Endothelial cell of umbilical vein (primary cell): ENCODE results near the gene CACNA1C. TPM values are rescaled to one million over a fixed set of nuclear protein-coding genes. Genes with fewer than 3 reads are reported as not detected.

Experiments used
- BruUV-seq: library from RNA; stranded (reverse); fragments of 400-500 nt; replicated peaks from 2 replicates; lab custom pipeline; 2021; lab: Mats Ljungman, UMichigan
- CTCF ChIA-PET: fragments of 300-600, 350-600 bp; sonication (Branson Sonifier 250); formaldehyde crosslinking; loops from one replicate; lab custom pipeline; 2021; ENCODE audit warnings: antibody characterized with exemption, inconsistent platforms; lab: Charles Lee
- POLR2A ChIA-PET: fragments of 300-600, 350-600 bp; sonication (Branson Sonifier 250); formaldehyde crosslinking; loops from one replicate; lab custom pipeline; 2021; ENCODE audit warnings: antibody characterized with exemption, inconsistent platforms; lab: Charles Lee
- DNase-seq: peaks from one replicate; pipeline ENCODE4 v3.0.0-alpha.2; 2011; ENCODE audit warnings: low read depth, low spot score
- FAIRE-seq: peaks from 2 replicates; lab custom pipeline; 2011; peaks lifted over from hg19 to GRCh38; lab: Jason Lieb, UNC
- H2AFZ ChIP-seq: 2 replicates; pipeline ENCODE4 v1.6.0; 2012; ENCODE audit warnings: low read depth, low read length, control low read depth, inconsistent platforms
- H3K27ac ChIP-seq: 2 replicates; pipeline ENCODE4 v1.5.1; 2011; ENCODE audit warnings: low read depth, mild to moderate bottlenecking, control low read depth, low read length, moderate library complexity; ENCODE audit not compliant: insufficient read depth
- H3K27me3 ChIP-seq, 2 experiments: 2 replicates each; pipeline versions ENCODE4 v1.6.0 to v1.6.1; 2011; ENCODE audit warnings: low read length in 2 of 2, mixed read lengths in 1 of 2; ENCODE audit not compliant: control insufficient read depth in 2 of 2, insufficient read depth in 2 of 2
- H3K36me3 ChIP-seq, 2 experiments: 2 replicates in 1 of 2; 3 replicates in 1 of 2; pipeline ENCODE4 v1.5.1; 2011; ENCODE audit warnings: low read length in 2 of 2, mild to moderate bottlenecking in 1 of 2, moderate library complexity in 1 of 2; ENCODE audit not compliant: control insufficient read depth in 2 of 2, insufficient read depth in 2 of 2; ENCODE audit errors: extremely low read depth in 1 of 2
- H3K4me1 ChIP-seq: 3 replicates; pipeline ENCODE4 v1.5.1; 2011; ENCODE audit warnings: mild to moderate bottlenecking, low read length; ENCODE audit not compliant: control insufficient read depth, insufficient read depth; ENCODE audit errors: extremely low read depth
- H3K4me2 ChIP-seq: 2 replicates; pipeline ENCODE4 v1.6.1; 2011; ENCODE audit warnings: low read length, control low read depth, mixed read lengths; ENCODE audit not compliant: insufficient read depth
- H3K4me3 ChIP-seq, 3 experiments: fragments of 200-600 bp in 1 of 3; sonication (generic), shearing (Covaris generic) in 1 of 3; replicated peaks in 1 of 3; 2 replicates each; pipeline ENCODE4 v1.5.1; 2011 to 2016; ENCODE audit warnings: control low read depth in 3 of 3, low read length in 3 of 3, mild to moderate bottlenecking in 2 of 3, inconsistent platforms in 1 of 3, low read depth in 1 of 3, moderate library complexity in 1 of 3; ENCODE audit not compliant: insufficient read depth in 1 of 3
- H3K79me2 ChIP-seq: 2 replicates; pipeline ENCODE4 v1.6.0; 2012; ENCODE audit warnings: low read length, inconsistent platforms; ENCODE audit not compliant: control insufficient read depth, insufficient read depth
- H3K9ac ChIP-seq: replicated peaks from 2 replicates; pipeline ENCODE3; 2011; ENCODE audit warnings: low read length, control low read depth; ENCODE audit not compliant: insufficient read depth; ENCODE audit errors: extremely low read depth
- H3K9me1 ChIP-seq: replicated peaks from 3 replicates; pipeline ENCODE4 v1.6.0; 2011; ENCODE audit warnings: mild to moderate bottlenecking, low read length; ENCODE audit not compliant: control insufficient read depth, insufficient read depth; ENCODE audit errors: extremely low read depth
- H3K9me3 ChIP-seq: replicated peaks from 2 replicates; pipeline ENCODE4 v1.5.1; 2012; ENCODE audit warnings: low read length, inconsistent platforms; ENCODE audit not compliant: control insufficient read depth, insufficient read depth
- H4K20me1 ChIP-seq: replicated peaks from 2 replicates; pipeline ENCODE3; 2011; ENCODE audit warnings: mild to moderate bottlenecking, low read length; ENCODE audit not compliant: control insufficient read depth, insufficient read depth; ENCODE audit errors: extremely low read depth
- EZH2 ChIP-seq: IDR thresholded peaks from 2 replicates; pipeline ENCODE4 v1.6.1; 2012; ENCODE audit warnings: borderline replicate concordance, low read depth, mild to moderate bottlenecking, moderate library complexity, low read length, inconsistent platforms; ENCODE audit not compliant: severe bottlenecking
- FOS ChIP-seq: IDR thresholded peaks from 2 replicates; pipeline ENCODE4 v1.6.1; 2011; ENCODE audit warnings: mild to moderate bottlenecking, low read length, moderate library complexity, borderline replicate concordance; ENCODE audit not compliant: insufficient read depth
- GATA2 ChIP-seq: IDR thresholded peaks from 2 replicates; pipeline ENCODE4 v1.7.0; 2011; ENCODE audit warnings: low read depth, mild to moderate bottlenecking, moderate library complexity, mixed read lengths, low read length; ENCODE audit not compliant: insufficient read length, insufficient read depth
- JUN ChIP-seq: IDR thresholded peaks from 2 replicates; pipeline ENCODE4 v1.6.1; 2011; ENCODE audit warnings: borderline replicate concordance, low read depth; ENCODE audit not compliant: insufficient read length, insufficient read depth
- MYC ChIP-seq: IDR thresholded peaks from one replicate; pipeline ENCODE4 v1.6.1; 2011; ENCODE audit warnings: mild to moderate bottlenecking, low read depth, low read length
- POLR2A ChIP-seq: IDR thresholded peaks from 2 replicates; pipeline ENCODE4 v1.6.1; 2012; ENCODE audit warnings: low read depth, mild to moderate bottlenecking, control low read depth, low read length
- POLR2AphosphoS5 ChIP-seq: IDR thresholded peaks from 2 replicates; pipeline ENCODE4 v1.6.1; 2012; ENCODE audit warnings: low read depth, mild to moderate bottlenecking, control low read depth, low read length, moderate library complexity; ENCODE audit not compliant: insufficient read depth
- dilution Hi-C: fragments of 300-500 bp; cut with MboI; formaldehyde crosslinking; loops from one replicate; pipeline ENCODE4 v1.15.0; 2019; ENCODE audit warnings: low sequenced_read_pairs; ENCODE audit not compliant: extremely low pct_ligation_motif_present
- intact Hi-C: fragments of 100-400 bp; cut with micrococcal nuclease; formaldehyde crosslinking; loops from one replicate; pipeline ENCODE4 v1.10.0; 2022
- polyA plus RNA-seq, 4 experiments: library from polyadenylated mRNA; depleted of rRNA in 3 of 4; stranded (reverse) in 3 of 4; unstranded in 1 of 4; fragments of >200 nt; gene quantifications; 2 replicates each; pipeline versions ENCODE4 v1.2.1 to v1.2.3, GENCODE V29; 2011 to 2012; ENCODE audit warnings: missing spikeins in 1 of 4
- total RNA-seq: library from RNA; stranded (reverse); gene quantifications from 2 replicates; pipeline ENCODE4 v1.2.3, GENCODE V29; 2021
- TF ChIP-seq, protein P1 (sequence below): IDR thresholded peaks from 2 replicates; pipeline ENCODE4 v1.6.1; 2011; ENCODE audit not compliant: insufficient read depth, insufficient read length
- TF ChIP-seq, protein P2 (sequence below), 2 donors: IDR thresholded peaks; 1 replicate in 1 of 2; 2 replicates in 1 of 2; pipeline ENCODE4 v1.5.1; 2011; ENCODE audit warnings: low read length in 2 of 2, mild to moderate bottlenecking in 2 of 2, moderate library complexity in 2 of 2, control low read depth in 1 of 2, inconsistent platforms in 1 of 2, low read depth in 1 of 2; ENCODE audit not compliant: insufficient read depth in 1 of 2; ENCODE audit errors: extremely low read depth in 1 of 2

Gene CACNA1C
- total and polyA plus RNA-seq, 2 donors (not counting 3 experiments of a cell fraction or from before 2014, with no cell fraction given), result not detected

DNA sequence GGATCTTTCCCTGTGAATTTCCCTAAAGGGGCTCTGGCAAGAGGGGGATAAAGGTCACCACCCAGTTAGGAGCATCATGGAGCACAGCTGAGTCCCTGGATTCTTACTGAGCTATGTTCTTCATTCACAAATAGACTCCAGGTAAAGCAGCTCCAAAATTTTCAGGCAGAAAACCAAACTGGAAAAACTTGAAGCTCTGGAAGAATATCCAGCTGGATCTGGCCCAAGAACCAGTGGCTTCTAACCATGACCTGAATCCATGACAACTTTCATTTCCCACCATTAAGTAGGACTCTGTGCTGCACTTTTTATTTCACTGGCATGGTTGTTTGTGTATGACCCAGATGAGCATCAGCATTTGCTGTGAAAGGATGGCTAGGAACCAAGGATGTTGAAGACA, 561.6 kb downstream of the CACNA1C start:
- no peak overlapping the region for H2AFZ ChIP-seq
- no peaks in the 10 kb centered on the region for H3K9me1 ChIP-seq
- no peak overlapping the region for H3K4me2 ChIP-seq
- DNase-seq, result no peak
- no peaks in the 10 kb centered on the region for H3K9me3 ChIP-seq
- no peak for TF ChIP-seq MYC
- no peak for TF ChIP-seq EZH2
- TF ChIP-seq, protein P1, sequence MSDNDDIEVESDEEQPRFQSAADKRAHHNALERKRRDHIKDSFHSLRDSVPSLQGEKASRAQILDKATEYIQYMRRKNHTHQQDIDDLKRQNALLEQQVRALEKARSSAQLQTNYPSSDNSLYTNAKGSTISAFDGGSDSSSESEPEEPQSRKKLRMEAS, result no peak
- no peak for TF ChIP-seq FOS
- TF ChIP-seq POLR2A, result no peak
- no peak for TF ChIP-seq GATA2
- no peak for TF ChIP-seq POLR2AphosphoS5
- no peak for TF ChIP-seq JUN
- TF ChIP-seq, protein P2, sequence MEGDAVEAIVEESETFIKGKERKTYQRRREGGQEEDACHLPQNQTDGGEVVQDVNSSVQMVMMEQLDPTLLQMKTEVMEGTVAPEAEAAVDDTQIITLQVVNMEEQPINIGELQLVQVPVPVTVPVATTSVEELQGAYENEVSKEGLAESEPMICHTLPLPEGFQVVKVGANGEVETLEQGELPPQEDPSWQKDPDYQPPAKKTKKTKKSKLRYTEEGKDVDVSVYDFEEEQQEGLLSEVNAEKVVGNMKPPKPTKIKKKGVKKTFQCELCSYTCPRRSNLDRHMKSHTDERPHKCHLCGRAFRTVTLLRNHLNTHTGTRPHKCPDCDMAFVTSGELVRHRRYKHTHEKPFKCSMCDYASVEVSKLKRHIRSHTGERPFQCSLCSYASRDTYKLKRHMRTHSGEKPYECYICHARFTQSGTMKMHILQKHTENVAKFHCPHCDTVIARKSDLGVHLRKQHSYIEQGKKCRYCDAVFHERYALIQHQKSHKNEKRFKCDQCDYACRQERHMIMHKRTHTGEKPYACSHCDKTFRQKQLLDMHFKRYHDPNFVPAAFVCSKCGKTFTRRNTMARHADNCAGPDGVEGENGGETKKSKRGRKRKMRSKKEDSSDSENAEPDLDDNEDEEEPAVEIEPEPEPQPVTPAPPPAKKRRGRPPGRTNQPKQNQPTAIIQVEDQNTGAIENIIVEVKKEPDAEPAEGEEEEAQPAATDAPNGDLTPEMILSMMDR (IDR thresholded peaks at IDR 0.05; ENCODE audit: extremely low read depth in 1 of 2, insufficient read depth in 1 of 2, low read depth in 1 of 2, low read length in 2 of 2), result no peak
- FAIRE-seq, result no peak
- POLR2A ChIA-PET, result no interaction called here
- no TSS peak for BruUV-seq
- no peaks in the 10 kb centered on the region for H3K4me1 ChIP-seq
- intact Hi-C loops (no loop called here), dilution Hi-C loops (no loop called here)
- H3K79me2 ChIP-seq, result no peaks in the 10 kb centered on the region
- no peaks in the 10 kb centered on the region for H4K20me1 ChIP-seq
- no peaks in the 10 kb centered on the region for H3K36me3 ChIP-seq
- CTCF ChIA-PET, result no interaction called here
- no peaks in the 10 kb centered on the region for H3K27me3 ChIP-seq
- H3K9ac ChIP-seq, result no peak overlapping the region
- H3K27ac ChIP-seq, result no peak overlapping the region
- no peak overlapping the region for H3K4me3 ChIP-seq
